AG04450 (cell line): ENCODE measurements around the gene RANBP1. TPM values are rescaled to one million over a fixed set of nuclear protein-coding genes. Genes with fewer than 3 reads are reported as not detected.
A peak's percentile ranks its signal among the peaks of the same experiment; 100 is the strongest.

Experiments used
- CTCF ChIA-PET: fragments of 300-600, 350-600 bp; formaldehyde crosslinking; extraction: SDS; loops from one replicate; lab custom pipeline; 2022; ENCODE audit warnings: antibody characterized with exemption, inconsistent platforms; lab: Charles Lee
- POLR2A ChIA-PET: fragments of 350-600 bp; formaldehyde crosslinking; extraction: SDS; loops from one replicate; lab custom pipeline; 2021; ENCODE audit warnings: antibody characterized with exemption, inconsistent platforms; lab: Yijun Ruan, JAX
- DNase-seq: peaks from one replicate; pipeline ENCODE4 v3.0.0-alpha.2; 2011; ENCODE audit warnings: low read depth, low spot score
- H3K27ac ChIP-seq: one replicate; pipeline ENCODE4 v1.5.1; 2012; ENCODE audit warnings: low read depth, low read length, control low read depth
- H3K27me3 ChIP-seq: one replicate; pipeline ENCODE4 v1.6.0; 2012; ENCODE audit warnings: low read length; ENCODE audit not compliant: control insufficient read depth, insufficient read depth
- H3K4me3 ChIP-seq: 2 replicates; pipeline ENCODE4 v1.5.1; 2011; ENCODE audit warnings: mild to moderate bottlenecking, low read depth, low read length, control low read depth
- H3K9me3 ChIP-seq: 2 replicates; pipeline ENCODE4 v1.5.1; 2012; ENCODE audit warnings: low read length; ENCODE audit not compliant: control insufficient read depth, insufficient read depth
- polyA plus RNA-seq: library from polyadenylated mRNA; depleted of rRNA; stranded (reverse); fragments of >200 nt; gene quantifications from 2 replicates; pipeline ENCODE4 v1.2.3, GENCODE V29; 2011
- TF ChIP-seq, protein P1 (sequence below): IDR thresholded peaks from 2 replicates; pipeline ENCODE4 v1.5.1; 2011; ENCODE audit warnings: low read depth, low read length, control low read depth, inconsistent platforms

The RANBP1 gene
- polyA plus RNA-seq, 1 experiment, result 154 TPM

DNA sequence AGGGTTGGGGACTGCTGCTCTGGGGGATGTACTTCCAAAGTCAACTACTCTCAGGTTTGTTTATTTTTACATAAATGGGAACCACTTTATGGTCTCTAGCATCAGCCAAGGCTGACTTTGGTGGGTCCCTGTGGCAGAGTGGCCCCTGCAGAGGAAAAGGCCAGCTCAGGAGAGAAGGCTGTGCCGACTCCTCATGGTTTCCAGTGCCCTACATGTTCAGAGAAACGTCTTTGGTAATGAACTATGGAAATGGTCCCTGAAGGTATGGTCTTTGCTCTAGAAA is 12.7 kb downstream of the RANBP1 start:
- TF ChIP-seq, protein P1, sequence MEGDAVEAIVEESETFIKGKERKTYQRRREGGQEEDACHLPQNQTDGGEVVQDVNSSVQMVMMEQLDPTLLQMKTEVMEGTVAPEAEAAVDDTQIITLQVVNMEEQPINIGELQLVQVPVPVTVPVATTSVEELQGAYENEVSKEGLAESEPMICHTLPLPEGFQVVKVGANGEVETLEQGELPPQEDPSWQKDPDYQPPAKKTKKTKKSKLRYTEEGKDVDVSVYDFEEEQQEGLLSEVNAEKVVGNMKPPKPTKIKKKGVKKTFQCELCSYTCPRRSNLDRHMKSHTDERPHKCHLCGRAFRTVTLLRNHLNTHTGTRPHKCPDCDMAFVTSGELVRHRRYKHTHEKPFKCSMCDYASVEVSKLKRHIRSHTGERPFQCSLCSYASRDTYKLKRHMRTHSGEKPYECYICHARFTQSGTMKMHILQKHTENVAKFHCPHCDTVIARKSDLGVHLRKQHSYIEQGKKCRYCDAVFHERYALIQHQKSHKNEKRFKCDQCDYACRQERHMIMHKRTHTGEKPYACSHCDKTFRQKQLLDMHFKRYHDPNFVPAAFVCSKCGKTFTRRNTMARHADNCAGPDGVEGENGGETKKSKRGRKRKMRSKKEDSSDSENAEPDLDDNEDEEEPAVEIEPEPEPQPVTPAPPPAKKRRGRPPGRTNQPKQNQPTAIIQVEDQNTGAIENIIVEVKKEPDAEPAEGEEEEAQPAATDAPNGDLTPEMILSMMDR, result no peak
- CTCF ChIA-PET, result no interaction called here

DNA sequence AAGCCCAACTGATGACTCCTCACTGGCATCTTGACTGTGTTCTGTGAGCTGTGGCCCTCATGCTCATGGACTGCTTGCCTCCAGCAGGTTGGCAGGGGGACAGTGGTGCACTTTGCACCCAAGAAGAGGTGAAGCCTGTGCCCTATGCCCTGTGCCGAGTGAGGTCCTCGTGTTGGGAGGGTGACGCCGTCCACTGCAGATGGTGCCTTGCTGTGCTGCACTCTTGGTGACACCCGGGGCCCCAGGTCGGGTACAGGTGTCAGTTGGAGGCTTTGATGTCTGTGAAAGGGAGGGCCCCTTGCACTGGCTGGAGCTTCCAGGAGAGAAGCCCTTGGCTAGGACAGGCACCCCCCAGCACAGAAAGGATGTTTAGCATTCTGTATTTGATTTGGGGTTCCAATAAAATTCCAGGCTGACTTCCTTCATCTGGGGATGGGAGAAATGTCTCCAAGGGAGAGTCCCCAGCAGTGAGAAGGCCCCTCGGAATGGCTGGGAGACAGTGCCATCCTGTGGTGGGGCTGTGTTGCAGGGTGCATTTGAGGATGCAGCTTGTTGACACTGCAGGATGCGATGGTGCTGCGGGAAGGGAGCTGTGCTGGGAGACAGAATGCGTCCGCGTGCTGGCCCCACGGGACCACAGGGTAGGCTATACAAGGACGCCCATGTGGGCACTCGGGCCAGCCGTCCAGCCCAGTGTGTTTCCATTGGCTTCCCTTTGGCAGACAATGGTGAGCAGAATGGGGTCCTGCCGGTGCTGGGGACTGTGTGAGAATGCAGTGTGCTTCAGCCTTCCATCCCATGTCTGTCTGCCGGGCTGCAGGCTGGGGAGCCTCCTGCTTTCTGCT is 13.2 kb downstream of the RANBP1 start:
- H3K27me3 ChIP-seq, result no peaks in the 10 kb centered on the region
- no peaks in the 10 kb centered on the region; the same call in 1 of the 2 replicates for H3K9me3 ChIP-seq
- no peak overlapping the region for H3K27ac ChIP-seq
- no peak for DNase-seq
- CTCF ChIA-PET, result no interaction called here
- POLR2A ChIA-PET, result interaction anchor here (0.6 to 3.2 kb wide), 2 partner anchors 12 to 314 kb away, joined by 3 to 12 read pairs; partner anchors contain the start of gene TRMT2A
- TF ChIP-seq, protein P1, result peak; percentile 39
- no peak overlapping the region for H3K4me3 ChIP-seq

More for the DNA sequence above, 12.7 kb downstream of the RANBP1 start:
- no peak overlapping the region for H3K27ac ChIP-seq
- no peaks in the 10 kb centered on the region for H3K27me3 ChIP-seq
- H3K9me3 ChIP-seq, result no peaks in the 10 kb centered on the region; the same call in 1 of the 2 replicates
- POLR2A ChIA-PET, result interaction anchor here (3.2 kb wide), 1 partner anchor 11 kb away, joined by 12 read pairs; the partner anchor contains the start of gene TRMT2A
- no peak overlapping the region for H3K4me3 ChIP-seq
- DNase-seq, result no peak

DNA sequence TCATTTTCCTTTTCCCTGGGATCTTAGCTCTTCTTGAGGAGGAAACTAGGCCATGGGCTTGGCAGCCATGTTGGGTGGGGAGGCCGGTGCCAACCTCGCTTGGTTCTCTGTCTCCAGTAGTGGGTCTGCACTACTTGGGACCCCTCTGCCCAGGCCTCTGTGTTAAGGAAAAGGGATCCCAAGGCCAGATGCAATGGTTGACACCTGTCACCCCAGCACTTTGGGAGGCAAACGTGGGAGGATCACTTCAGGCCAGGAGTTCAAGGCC is 13.8 kb downstream of the RANBP1 start:
- no peak overlapping the region for H3K27ac ChIP-seq
- no peaks in the 10 kb centered on the region for H3K27me3 ChIP-seq
- CTCF ChIA-PET, result no interaction called here
- H3K4me3 ChIP-seq, result no peak overlapping the region
- DNase-seq, result no peak
- H3K9me3 ChIP-seq, result no peaks in the 10 kb centered on the region; the same call in 1 of the 2 replicates
- TF ChIP-seq, protein P1, result no peak
- POLR2A ChIA-PET, result interaction anchor here (3.2 kb wide), 1 partner anchor 12 kb away, joined by 12 read pairs; the partner anchor contains the start of gene TRMT2A

DNA sequence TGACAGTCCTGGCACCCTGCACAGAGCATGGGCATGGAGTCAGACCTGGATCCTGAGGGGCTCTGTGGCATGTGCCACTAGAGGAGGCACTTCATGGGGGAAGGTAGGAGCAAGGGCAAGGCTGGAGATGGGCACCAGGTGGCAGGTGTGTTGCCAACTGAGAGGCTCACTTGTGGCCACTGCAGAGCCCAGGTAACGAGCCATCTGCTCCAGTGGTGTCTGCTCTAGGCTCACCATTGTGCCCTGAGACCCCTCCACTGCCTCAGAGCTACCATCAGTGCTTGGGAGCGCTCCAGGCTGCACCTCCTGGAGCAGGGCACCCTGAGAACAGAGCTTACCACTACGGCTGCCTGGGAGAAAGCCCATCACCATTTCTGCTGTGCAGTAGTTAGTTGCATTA is 14.4 kb downstream of the RANBP1 start:
- H3K4me3 ChIP-seq, result no peak overlapping the region
- ChIA-PET POLR2A (interaction anchor here (3.2 kb wide), 1 partner anchor 13 kb away, joined by 12 read pairs; the partner anchor contains the start of gene TRMT2A), CTCF (no interaction called here)
- H3K27ac ChIP-seq, result no peak overlapping the region
- no peak for DNase-seq
- TF ChIP-seq, protein P1, result no peak
- H3K9me3 ChIP-seq, result no peaks in the 10 kb centered on the region; the same call in 1 of the 2 replicates
- no peaks in the 10 kb centered on the region for H3K27me3 ChIP-seq
